IPS-20b (cell line): ENCODE results near the gene THSD4.
"Not testable (repeated sequence)": the region's sequence is repeated elsewhere in the genome, so short reads cannot be mapped to it uniquely, and the experiment has no call there.

ENCODE experiments used
- H3K27ac ChIP-seq: one replicate; pipeline ENCODE4 v1.5.1; 2013; ENCODE audit warnings: low read length
- H3K27me3 ChIP-seq: 2 replicates; pipeline ENCODE4 v1.6.1; 2013; ENCODE audit warnings: mild to moderate bottlenecking, low read length, inconsistent platforms; ENCODE audit not compliant: insufficient read depth
- H3K36me3 ChIP-seq: 2 replicates; pipeline ENCODE4 v1.6.1; 2013; ENCODE audit warnings: low read depth, mild to moderate bottlenecking, inconsistent platforms, low read length, moderate library complexity; ENCODE audit not compliant: insufficient read depth
- H3K4me1 ChIP-seq: 2 replicates; pipeline ENCODE4 v1.6.1; 2013; ENCODE audit warnings: mild to moderate bottlenecking, control low read depth, inconsistent platforms, low read length, moderate library complexity; ENCODE audit not compliant: insufficient read depth
- H3K4me3 ChIP-seq: 2 replicates; pipeline ENCODE4 v1.5.1; 2013; ENCODE audit warnings: mild to moderate bottlenecking, low read length, inconsistent platforms
- H3K9ac ChIP-seq: 2 replicates; pipeline ENCODE4 v1.6.1; 2013; ENCODE audit warnings: low read depth, mild to moderate bottlenecking, inconsistent platforms, low read length, moderate library complexity
- H3K9me3 ChIP-seq: 2 replicates; pipeline ENCODE4 v1.6.1; 2013; ENCODE audit warnings: mild to moderate bottlenecking, low read depth, low read length, inconsistent platforms; ENCODE audit not compliant: insufficient read depth

Gene THSD4

DNA sequence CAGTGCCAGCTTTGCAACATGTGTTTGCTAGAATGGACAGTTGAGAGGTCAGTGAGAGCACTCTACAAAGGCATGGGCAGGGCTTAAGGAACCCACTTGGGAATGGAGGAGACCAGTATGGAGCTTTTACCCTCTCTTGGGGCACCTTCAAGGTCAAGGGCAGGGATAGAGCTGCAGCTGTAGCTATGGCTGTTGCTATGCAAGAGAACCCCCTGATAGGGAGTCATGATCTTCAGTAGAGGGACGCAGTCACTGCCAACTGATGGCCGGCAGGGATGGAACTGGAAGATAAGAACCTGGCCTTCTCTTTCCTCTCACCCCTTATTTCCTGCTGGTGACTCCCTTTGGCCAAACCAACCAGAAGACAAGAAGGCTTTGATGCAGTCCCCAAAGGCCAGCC, 40.3 kb downstream of the THSD4 start:
- Histone ChIP-seq H3K9ac (no peak overlapping the region), H3K27ac (no peak overlapping the region), H3K4me1 (no peaks in the 10 kb centered on the region; the same call in 1 of the 2 replicates), H3K36me3 (no peaks in the 10 kb centered on the region), H3K4me3 (no peak overlapping the region), H3K27me3 (no peaks in the 10 kb centered on the region), H3K9me3 (no peaks in the 10 kb centered on the region)

DNA sequence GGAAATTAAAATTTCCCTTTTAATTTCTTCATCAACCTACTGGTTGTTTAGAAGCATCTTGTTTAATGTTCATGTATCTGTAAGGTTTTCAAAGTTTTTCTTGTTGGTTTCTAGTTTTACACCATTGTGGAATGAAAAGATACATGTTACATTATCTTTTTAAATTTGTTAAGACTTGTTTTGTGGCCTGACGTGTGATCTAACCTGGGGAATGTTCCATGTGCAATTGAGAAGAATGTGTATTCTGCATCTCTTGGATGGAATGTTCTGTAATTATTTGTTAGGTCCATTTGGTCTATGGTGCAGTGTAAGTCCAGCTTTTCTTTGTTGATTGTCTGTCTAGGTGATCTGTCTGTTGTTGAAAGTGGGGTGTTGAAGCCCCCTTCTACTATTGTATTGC, 45.7 kb downstream of the THSD4 start:
- Histone ChIP-seq H3K4me3 (no peak overlapping the region), H3K4me1 (no peaks in the 10 kb centered on the region), H3K9ac (no peak overlapping the region), H3K27me3 (no peaks in the 10 kb centered on the region), H3K27ac (no peak overlapping the region), H3K36me3 (no peaks in the 10 kb centered on the region), H3K9me3 (peaks cover 8% of the 10 kb centered on the region; the same call in 1 of the 2 replicates)

DNA sequence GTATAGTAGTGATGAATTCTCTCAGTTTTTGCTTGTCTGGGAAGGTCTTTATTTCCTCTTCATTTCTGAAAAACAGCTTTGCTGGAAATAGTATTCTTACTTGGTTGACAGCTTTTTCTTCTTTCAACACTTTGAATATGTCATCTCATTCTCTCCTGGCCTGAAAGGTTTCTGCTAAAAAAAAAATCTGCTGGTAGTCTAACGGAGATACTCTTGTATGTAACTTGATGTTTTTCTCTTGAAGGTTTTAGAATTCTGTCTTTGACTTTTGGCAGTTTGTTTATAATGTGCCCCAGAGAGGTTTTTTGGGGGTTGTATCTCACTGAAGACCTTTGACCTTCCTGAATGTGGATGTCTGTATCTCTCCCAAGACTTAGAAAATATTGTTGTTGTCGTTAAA, 47.0 kb downstream of the THSD4 start:
- H3K9me3 ChIP-seq: peaks cover 8% of the 10 kb centered on the region; the same call in 1 of the 2 replicates
- H3K9ac ChIP-seq: no peak overlapping the region
- H3K36me3 ChIP-seq: no peaks in the 10 kb centered on the region
- no peaks in the 10 kb centered on the region for H3K4me1 ChIP-seq
- no peak overlapping the region for H3K4me3 ChIP-seq
- no peaks in the 10 kb centered on the region for H3K27me3 ChIP-seq
- H3K27ac ChIP-seq: no peak overlapping the region

DNA sequence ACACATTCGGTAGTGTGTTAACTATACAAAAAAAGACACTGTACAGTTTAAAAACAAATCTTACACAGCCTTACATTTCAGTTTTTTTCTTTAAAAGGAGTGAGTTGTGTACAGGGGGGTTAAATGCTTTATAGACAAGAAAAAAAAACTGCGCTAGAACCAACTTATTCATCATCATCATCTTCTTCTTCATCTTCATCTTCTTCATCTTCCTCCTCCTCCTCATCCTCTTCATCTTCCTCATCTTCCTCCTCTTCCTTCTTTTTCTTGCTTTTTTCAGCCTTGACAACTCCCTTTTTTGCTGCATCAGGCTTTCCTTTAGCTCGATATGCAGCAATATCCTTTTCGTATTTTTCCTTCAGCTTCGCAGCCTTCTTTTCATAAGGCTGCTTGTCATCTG, 49.3 kb downstream of the THSD4 start:
- H3K36me3 ChIP-seq, H3K9me3 ChIP-seq, H3K9ac ChIP-seq, H3K4me1 ChIP-seq, H3K27me3 ChIP-seq, H3K4me3 ChIP-seq, H3K27ac ChIP-seq: not testable (repeated sequence)

DNA sequence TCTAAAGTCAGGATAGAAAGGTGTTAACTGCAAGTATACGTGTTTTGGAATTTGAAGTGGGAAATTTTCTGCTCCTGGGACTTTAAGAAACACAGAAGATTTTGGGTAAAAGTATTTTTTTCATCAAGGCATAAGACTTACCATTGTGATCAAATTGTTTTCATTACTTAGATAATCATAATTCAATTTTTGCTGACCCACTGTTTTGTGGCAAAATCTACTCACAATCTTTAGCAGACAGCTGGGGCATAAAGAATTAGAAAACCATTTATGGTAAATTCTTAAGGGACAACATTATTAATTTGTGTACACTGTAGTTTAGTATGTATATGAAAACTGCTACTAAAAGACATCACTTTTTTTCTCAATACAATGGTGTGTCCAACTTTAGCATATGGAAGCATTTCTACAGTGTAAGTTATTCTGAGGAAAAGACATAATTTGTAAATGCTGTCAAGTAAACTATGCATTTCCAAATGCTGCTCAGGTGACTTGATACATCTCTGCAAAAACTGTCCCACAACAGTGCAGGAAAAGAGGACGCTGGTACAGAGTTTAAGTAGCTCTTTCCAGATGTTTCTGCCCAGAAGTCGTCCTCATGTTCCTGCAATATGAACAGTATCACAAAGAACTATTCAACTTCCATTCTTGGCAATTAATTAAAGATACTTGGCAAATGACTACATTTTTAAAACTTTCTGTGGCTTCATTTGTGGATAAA, 52.3 kb downstream of the THSD4 start:
- Histone ChIP-seq H3K27ac (no peak overlapping the region), H3K27me3 (no peaks in the 10 kb centered on the region), H3K36me3 (no peaks in the 10 kb centered on the region), H3K9ac (no peak overlapping the region), H3K4me3 (no peak overlapping the region), H3K9me3 (no peaks in the 10 kb centered on the region), H3K4me1 (no peaks in the 10 kb centered on the region)

DNA sequence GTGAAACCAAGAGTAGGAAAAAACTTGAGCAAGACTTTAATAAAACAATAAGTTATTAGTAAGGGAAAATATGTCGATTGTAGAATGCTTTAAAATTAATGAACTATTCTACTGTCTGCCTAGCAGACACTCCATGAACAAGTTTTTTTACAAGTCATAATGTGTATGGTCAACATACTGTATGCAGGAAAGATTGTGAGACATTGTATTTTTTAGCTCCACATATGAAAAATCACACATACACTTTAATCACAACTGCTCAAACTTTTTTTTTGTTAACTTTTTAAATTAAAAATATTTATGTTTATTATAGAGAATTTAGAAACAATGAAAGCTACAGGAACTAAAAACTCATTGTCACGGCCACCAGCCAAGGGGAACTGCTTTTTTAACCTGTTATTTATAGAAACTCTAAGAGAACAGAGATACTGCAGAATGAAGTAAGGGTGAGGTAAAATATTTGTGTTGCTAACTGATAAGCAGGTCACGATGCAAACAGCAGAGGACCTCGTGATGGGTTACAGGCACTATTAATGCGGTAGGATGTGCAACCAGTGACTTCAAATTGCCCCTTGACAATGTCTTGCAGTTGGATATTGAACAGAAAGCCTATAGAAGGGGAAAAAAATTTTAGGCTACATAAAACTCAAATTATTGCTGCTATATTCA, 53.0 kb downstream of the THSD4 start:
- H3K9ac ChIP-seq: no peak overlapping the region

DNA sequence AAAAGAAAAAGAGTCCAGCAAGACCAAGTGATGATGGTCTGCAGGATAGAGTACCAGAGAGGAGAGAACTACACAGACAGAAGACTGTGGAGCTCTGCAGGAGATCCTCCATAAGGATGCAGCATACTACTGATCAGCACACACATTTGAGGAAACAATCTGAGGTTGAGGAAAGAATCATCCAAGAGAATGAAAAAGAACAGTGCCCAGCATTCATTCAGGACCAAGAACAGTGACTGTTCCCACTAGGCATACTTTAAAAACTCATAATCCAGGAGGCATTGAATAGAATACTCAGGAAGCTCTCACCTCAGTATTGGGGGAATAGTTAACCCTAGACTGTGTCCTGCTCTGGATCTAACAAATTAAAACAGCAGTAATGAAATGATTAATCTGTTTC, 54.9 kb downstream of the THSD4 start:
- H3K9me3 ChIP-seq: peaks cover 11% of the 10 kb centered on the region; the same call in 1 of the 2 replicates
- no peaks in the 10 kb centered on the region for H3K36me3 ChIP-seq
- no peak overlapping the region for H3K27ac ChIP-seq
- H3K4me1 ChIP-seq: no peaks in the 10 kb centered on the region
- H3K9ac ChIP-seq: no peak overlapping the region
- no peak overlapping the region for H3K4me3 ChIP-seq
- H3K27me3 ChIP-seq: no peaks in the 10 kb centered on the region

More for the DNA sequence above, 53.0 kb downstream of the THSD4 start:
- Histone ChIP-seq H3K36me3 (no peaks in the 10 kb centered on the region), H3K27me3 (no peaks in the 10 kb centered on the region), H3K4me1 (no peaks in the 10 kb centered on the region), H3K4me3 (no peak overlapping the region), H3K9me3 (peaks cover 7% of the 10 kb centered on the region; the same call in 1 of the 2 replicates), H3K27ac (no peak overlapping the region)

DNA sequence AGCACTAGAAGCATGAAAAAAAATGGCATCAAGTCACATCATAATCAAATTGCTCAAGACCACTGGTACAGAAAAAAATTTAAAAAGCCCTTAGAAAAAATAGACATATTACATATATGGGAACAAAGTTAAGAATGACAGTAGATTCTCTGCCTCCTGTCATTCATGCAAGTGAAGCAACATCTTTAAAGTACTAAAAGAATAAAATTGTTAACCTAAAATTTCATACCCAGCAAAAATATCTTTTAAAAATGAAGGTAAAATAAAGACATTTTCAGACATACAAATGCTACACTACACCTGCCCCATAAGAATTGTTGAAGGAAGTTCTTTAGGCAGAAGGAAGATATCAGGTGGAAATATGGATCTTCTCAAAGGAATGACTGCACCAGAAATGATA, 55.9 kb downstream of the THSD4 start:
- H3K27ac ChIP-seq: no peak overlapping the region
- no peak overlapping the region for H3K9ac ChIP-seq
- H3K4me1 ChIP-seq: no peaks in the 10 kb centered on the region
- no peaks in the 10 kb centered on the region for H3K36me3 ChIP-seq
- H3K27me3 ChIP-seq: no peaks in the 10 kb centered on the region
- H3K4me3 ChIP-seq: no peak overlapping the region
- peaks cover 11% of the 10 kb centered on the region; the same call in 1 of the 2 replicates for H3K9me3 ChIP-seq

DNA sequence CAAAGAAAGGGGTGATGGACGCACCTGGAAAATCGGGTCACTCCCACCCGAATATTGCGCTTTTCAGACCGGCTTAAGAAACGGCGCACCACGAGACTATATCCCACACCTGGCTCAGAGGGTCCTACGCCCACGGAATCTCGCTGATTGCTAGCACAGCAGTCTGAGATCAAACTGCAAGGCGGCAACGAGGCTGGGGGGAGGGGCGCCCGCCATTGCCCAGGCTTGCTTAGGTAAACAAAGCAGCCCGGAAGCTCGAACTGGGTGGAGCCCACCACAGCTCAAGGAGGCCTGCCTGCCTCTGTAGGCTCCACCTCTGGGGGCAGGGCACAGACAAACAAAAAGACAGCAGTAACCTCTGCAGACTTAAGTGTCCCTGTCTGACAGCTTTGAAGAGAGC, 59.1 kb downstream of the THSD4 start:
- H3K27me3 ChIP-seq, H3K4me1 ChIP-seq, H3K36me3 ChIP-seq, H3K9ac ChIP-seq, H3K4me3 ChIP-seq, H3K27ac ChIP-seq: not testable (repeated sequence)
- H3K9me3 ChIP-seq: peaks cover 11% of the 10 kb centered on the region; the same call in 1 of the 2 replicates

DNA sequence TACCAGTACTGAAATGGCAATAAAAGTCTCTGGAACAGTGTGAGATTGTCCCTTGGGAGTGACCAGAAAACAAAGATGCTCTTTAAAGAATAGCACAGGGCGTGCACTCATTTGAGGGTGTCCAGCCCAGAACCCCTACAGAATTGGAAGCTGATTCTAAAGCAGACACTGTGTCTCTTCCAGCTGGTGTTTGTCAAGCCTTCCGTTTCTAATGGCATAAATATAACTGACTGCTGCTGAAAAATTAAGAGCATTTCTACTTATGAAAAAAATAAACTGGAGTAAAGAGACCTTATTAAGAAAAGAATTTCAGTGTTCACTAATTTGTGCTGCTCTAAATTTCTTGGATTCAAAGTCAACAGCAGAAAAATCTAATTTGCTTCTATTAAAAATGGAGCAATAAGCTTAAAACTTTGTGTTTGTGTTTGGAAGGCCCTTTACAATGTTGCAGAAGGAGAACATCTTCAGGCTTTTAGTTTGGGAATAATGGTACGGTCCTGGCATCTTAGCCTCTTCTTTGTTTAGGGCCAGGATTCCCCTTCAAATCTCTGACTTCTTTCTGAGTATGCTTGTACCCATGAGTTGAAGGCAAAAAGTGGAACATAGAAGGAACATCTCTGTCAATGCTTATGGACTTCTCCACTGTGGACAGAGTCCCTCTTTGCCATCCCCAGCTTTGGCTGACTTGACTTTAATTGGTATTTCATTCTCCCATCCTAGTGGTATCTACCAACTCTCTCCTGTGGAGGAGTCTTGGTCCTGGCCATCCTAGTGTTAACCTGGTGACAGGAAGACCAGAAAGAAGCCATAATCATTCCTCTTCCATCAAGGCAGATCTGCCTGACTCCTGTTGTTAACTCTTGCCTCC, 65.9 kb downstream of the THSD4 start:
- no peak overlapping the region for H3K27ac ChIP-seq
- H3K4me3 ChIP-seq: no peak overlapping the region
- H3K9me3 ChIP-seq: no peaks in the 10 kb centered on the region
- no peak overlapping the region for H3K9ac ChIP-seq
- H3K27me3 ChIP-seq: no peaks in the 10 kb centered on the region
- H3K4me1 ChIP-seq: no peaks in the 10 kb centered on the region
- H3K36me3 ChIP-seq: no peaks in the 10 kb centered on the region

DNA sequence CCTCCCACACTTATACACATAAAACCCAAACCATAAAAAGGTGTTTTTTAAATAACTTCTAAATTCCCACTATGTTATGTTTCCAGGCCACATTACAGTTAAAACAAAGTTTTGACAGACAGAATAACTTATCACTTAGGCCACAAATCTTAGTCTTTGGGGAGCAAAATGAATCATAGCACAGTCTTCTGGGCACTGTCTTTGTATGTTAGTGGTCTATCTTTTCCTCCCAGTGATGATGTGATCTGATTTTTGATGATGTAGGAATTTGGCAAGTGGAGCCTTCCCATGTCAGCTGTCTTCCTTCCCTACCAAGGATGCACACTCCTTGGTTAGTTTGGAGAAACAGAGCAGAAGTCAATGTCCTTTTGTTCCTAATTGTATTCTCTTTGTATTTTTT, 67.3 kb downstream of the THSD4 start:
- Histone ChIP-seq H3K27ac (no peak overlapping the region), H3K9ac (no peak overlapping the region), H3K27me3 (no peaks in the 10 kb centered on the region), H3K4me1 (peaks cover 9% of the 10 kb centered on the region; the same call in 1 of the 2 replicates), H3K4me3 (no peak overlapping the region), H3K36me3 (no peaks in the 10 kb centered on the region), H3K9me3 (no peaks in the 10 kb centered on the region)
